Epithelial cell of esophagus (primary cell): ENCODE data around the gene LGR6.
"Not testable (repeated sequence)": the region's sequence is repeated elsewhere in the genome, so short reads cannot be mapped to it uniquely, and the experiment has no call there.

Source experiments
- DNase-seq: peaks from one replicate; pipeline ENCODE4 v3.0.0; 2010; ENCODE audit warnings: low read depth
- H3K4me3 ChIP-seq: 2 replicates; pipeline ENCODE4 v1.5.1; 2011; ENCODE audit warnings: mild to moderate bottlenecking, low read length, control low read depth
- TF ChIP-seq, protein P1 (sequence below): IDR thresholded peaks from 2 replicates; pipeline ENCODE4 v1.5.1; 2011; ENCODE audit warnings: low read depth, mild to moderate bottlenecking, low read length, control low read depth, inconsistent platforms; ENCODE audit not compliant: insufficient read depth; ENCODE audit errors: missing control alignments

The LGR6 gene

DNA sequence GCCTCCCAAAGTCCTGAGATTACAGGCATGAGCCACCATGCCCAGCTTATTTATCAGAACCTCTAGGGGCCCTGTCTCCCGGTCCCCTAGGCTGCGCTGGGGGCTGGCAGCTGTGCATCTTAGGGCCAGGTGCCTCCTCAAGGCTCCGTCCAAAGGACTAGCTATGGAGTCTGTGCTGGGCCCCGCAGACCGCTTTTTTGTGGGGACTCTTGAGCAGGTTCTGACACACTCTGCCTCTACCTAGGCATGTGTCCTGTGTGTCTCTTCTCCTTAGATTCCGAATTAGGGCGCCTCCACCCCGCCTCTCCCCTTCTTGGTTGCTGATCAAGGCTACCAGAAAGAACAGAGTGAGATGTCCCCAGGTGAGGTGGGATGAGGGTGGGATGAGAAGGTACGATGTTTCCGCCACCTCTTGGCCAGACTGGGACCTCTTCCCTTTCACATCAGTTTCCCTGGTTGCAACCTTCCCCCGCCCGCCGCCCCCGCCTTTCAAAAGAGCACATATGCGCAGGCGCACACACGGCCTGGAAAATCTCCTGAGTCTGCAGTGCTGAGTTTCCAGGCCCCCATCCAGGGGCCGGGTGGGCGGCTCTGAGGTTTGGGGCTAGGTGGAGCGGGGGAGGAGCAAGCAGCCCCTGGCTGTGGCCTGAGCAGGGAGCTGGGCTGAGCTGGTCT lies 28.2 kb upstream of the LGR6 start:
- TF ChIP-seq, protein P1, sequence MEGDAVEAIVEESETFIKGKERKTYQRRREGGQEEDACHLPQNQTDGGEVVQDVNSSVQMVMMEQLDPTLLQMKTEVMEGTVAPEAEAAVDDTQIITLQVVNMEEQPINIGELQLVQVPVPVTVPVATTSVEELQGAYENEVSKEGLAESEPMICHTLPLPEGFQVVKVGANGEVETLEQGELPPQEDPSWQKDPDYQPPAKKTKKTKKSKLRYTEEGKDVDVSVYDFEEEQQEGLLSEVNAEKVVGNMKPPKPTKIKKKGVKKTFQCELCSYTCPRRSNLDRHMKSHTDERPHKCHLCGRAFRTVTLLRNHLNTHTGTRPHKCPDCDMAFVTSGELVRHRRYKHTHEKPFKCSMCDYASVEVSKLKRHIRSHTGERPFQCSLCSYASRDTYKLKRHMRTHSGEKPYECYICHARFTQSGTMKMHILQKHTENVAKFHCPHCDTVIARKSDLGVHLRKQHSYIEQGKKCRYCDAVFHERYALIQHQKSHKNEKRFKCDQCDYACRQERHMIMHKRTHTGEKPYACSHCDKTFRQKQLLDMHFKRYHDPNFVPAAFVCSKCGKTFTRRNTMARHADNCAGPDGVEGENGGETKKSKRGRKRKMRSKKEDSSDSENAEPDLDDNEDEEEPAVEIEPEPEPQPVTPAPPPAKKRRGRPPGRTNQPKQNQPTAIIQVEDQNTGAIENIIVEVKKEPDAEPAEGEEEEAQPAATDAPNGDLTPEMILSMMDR: no peak
- no peak overlapping the region for H3K4me3 ChIP-seq
- no peak for DNase-seq

DNA sequence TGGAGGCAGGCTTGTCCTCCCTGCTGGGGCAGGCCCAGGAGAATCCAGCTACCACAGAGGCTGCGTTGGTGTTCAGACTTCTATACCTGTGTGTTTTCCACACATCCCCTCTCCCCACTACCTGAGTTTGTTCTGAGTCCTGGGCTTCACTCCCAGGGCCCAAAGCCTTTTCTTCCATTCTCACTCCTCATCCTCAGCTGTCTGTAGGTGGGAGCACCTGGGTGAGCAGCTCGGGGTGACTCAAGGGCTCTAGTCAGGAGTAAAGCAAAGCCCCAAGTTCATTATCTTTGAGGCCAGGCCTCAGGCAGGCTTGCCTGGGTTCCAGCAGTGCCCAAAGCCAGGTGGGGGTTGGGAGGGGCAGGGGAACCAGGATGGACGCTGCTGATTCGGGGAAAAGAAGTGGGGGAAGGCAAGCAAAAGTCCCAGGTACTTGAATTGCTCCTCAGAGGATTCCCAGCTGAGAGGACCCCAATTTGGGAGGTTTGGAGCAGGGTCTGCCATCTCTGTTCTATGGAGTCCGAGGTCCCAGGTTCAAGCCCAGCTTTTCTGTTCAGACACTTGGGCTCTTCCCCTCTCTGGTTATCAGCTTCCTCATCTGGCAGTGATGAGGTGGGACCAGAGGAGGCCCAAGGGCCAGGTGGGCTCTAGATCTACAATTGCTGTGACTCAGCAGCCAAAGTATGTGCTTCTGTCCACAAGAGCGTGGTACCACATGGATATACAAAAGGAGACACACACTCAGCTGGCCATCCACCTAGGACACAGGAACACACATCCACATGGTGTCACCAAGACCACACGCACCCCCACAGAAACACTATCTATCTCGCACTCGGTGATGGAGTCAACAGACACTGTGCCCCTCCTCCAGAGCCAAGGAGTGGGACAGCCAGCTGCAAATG lies 27.4 kb upstream of the LGR6 start:
- no peak overlapping the region for H3K4me3 ChIP-seq
- no peak for DNase-seq
- TF ChIP-seq, protein P1: no peak

DNA sequence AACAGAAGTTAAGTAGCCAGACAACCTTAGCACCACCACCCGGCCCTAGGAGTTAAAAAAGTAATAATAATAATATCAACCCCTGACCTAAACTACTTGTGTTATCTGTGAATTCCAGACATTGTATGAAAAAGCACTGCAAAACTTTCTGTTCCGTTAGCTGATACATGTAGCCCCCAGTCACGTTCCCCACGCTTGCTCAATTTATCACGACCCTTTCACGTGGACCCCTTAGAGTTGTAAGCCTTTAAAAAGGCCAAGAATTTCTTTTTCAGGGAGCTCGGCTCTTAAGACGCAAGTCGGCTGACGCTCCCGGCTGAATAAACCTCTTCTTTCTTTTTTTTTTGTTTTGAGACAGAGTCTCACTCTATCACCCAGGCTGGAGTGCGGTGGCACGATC lies 26.5 kb upstream of the LGR6 start:
- H3K4me3 ChIP-seq, DNase-seq: not testable (repeated sequence)

DNA sequence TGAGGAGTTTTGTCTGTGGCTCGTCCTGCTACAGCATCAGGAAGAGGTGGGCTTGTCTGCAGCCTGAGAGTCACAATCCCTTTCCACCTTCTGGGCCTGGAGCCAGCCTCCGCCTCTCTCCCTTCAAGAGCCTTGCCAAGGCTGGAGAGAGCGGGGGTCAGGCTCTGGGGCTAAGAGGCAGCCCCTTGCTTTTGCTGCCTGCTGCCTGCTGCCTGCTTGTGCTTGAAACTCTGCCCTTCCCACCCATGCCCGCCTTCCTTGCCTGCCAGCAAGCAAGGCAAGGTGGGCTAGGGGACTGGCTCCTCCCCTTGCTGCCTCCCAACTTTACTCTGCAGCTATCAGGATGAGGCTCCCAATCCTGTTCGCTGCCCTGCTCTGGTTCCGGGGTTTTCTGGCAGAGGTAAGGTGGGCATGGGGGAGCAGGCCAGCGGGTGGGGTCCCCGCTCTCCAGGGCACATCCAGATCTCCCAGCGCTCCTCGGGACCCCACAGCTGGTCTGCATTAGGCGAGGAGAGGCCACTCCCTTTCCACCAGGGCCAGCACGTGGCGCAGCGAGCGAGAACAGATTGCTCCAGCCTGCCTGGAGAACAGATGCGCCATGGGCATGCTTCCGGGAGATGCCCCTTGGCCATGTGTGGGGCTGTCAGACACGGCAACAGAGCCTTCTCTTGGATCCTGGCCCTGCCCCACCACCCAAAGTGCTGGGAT lies 25.7 kb upstream of the LGR6 start:
- no peak overlapping the region for H3K4me3 ChIP-seq
- DNase-seq: no peak
- TF ChIP-seq, protein P1: no peak

DNA sequence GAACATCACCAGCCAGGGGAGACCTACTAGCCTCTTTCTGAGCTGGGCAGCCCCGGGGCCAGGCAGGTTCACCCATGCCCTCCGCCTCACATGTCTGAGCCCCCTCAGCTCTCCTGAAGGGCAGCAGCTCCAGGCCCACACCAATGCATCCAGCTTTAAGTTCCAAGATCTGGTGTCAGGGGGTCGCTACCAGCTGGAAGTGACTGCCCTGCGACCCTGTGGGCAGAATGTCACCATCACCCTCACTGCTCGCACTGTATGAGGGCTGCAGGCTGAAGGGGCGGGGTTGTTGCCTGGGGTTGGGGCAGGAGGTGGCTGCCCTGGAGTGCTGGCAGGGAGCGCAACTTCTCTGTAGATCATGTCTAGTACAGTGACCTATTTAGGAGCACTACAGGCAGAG lies 24.7 kb upstream of the LGR6 start:
- DNase-seq: no peak
- TF ChIP-seq, protein P1: no peak
- no peak overlapping the region for H3K4me3 ChIP-seq

DNA sequence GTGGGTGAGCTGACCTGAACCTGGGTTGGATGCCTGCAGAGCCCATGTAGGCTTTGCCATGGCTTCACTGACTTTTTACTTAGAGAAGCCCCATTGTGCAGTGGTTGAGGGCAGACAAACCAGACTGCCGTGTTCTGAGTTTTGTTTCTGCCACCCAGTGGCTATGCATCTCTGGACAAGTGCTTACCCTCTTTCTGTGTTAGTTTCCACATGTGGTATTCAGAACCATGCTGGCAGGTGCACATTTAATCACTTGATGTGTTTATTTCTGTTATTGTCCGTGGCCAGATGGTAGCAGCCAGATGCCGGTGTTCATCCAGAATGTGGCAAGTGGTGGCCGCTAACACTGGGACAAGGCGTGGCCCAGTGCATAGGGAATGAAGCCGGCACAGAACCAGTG lies 22.9 kb upstream of the LGR6 start:
- no peak for DNase-seq
- no peak overlapping the region for H3K4me3 ChIP-seq
- TF ChIP-seq, protein P1: no peak
